SK-N-SH (cell line): ENCODE data around the gene OR2W3. TPM values are rescaled to one million over a fixed set of nuclear protein-coding genes. Genes with fewer than 3 reads are reported as not detected.
A peak's percentile ranks its signal among the peaks of the same experiment; 100 is the strongest.

ENCODE experiments used
- CTCF ChIA-PET: fragments of 300-600, 350-600 bp; formaldehyde crosslinking; extraction: SDS; loops from one replicate; lab custom pipeline; 2021; lab: Yijun Ruan, JAX
- POLR2A ChIA-PET: fragments of 350-600 bp; sonication (Branson Sonifier 250); formaldehyde crosslinking; extraction: SDS; loops from one replicate; lab custom pipeline; 2020; ENCODE audit warnings: antibody characterized with exemption, inconsistent platforms; lab: Yijun Ruan, JAX
- DNase-seq: peaks from one replicate; pipeline ENCODE4 v3.0.0; 2012
- H2AFZ ChIP-seq: fragments of 200-600 bp; sonication (generic); 2 replicates; pipeline ENCODE4 v1.8.1; 2016; ENCODE audit warnings: antibody characterized with exemption, mild to moderate bottlenecking, low read depth
- H3F3A ChIP-seq: fragments of 200-600 bp; sonication (generic); replicated peaks from 2 replicates; pipeline ENCODE3; 2016; ENCODE audit warnings: antibody characterized with exemption, mild to moderate bottlenecking; ENCODE audit not compliant: insufficient read depth
- H3K27ac ChIP-seq, 2 experiments: fragments of 200-500 bp in 1 of 2; fragments of 200-600 bp in 1 of 2; sonication (Bioruptor generic) in 1 of 2; sonication (generic), shearing (Covaris generic) in 1 of 2; 2 replicates each; pipeline versions ENCODE4 v1.5.1 to v1.6.1; 2014 to 2016; ENCODE audit warnings: low read depth in 2 of 2, inconsistent platforms in 1 of 2, low read length in 1 of 2, mild to moderate bottlenecking in 1 of 2, mixed read lengths in 1 of 2
- H3K27me3 ChIP-seq: fragments of 200-600 bp; sonication (generic), shearing (Covaris generic); 2 replicates; pipeline ENCODE4 v1.6.1; 2016; ENCODE audit warnings: mixed run types; ENCODE audit not compliant: insufficient read depth
- H3K36me3 ChIP-seq, 2 experiments: fragments of 200-500 bp in 1 of 2; fragments of 200-600 bp in 1 of 2; sonication (Bioruptor generic) in 1 of 2; sonication (generic) in 1 of 2; replicated peaks in 1 of 2; 2 replicates each; pipeline versions ENCODE3 to v1.5.1; 2014 to 2016; ENCODE audit warnings: low read length in 1 of 2, mild to moderate bottlenecking in 1 of 2; ENCODE audit not compliant: insufficient read depth in 2 of 2, control insufficient read depth in 1 of 2
- H3K4me1 ChIP-seq, 2 experiments: fragments of 200-500 bp in 1 of 2; fragments of 200-600 bp in 1 of 2; sonication (Bioruptor generic) in 1 of 2; sonication (generic), shearing (Covaris generic) in 1 of 2; 2 replicates each; pipeline versions ENCODE4 v1.5.1 to v1.6.1; 2014 to 2016; ENCODE audit warnings: low read depth in 1 of 2, low read length in 1 of 2, mixed run types in 1 of 2; ENCODE audit not compliant: insufficient read depth in 2 of 2, control insufficient read depth in 1 of 2
- H3K4me2 ChIP-seq: fragments of 200-600 bp; sonication (generic), shearing (Covaris generic); 2 replicates; pipeline ENCODE4 v1.6.1; 2017; ENCODE audit warnings: mixed run types
- H3K4me3 ChIP-seq, 2 experiments: fragments of 200-500 bp in 1 of 2; fragments of 200-600 bp in 1 of 2; sonication (Bioruptor generic) in 1 of 2; sonication (generic), shearing (Covaris generic) in 1 of 2; 2 replicates each; pipeline versions ENCODE4 v1.5.1 to v1.8.1; 2014 to 2016; ENCODE audit warnings: low read depth in 2 of 2, inconsistent platforms in 1 of 2, low read length in 1 of 2, mild to moderate bottlenecking in 1 of 2, mixed read lengths in 1 of 2, moderate library complexity in 1 of 2
- H3K79me2 ChIP-seq: fragments of 200-600 bp; sonication (generic); 2 replicates; pipeline ENCODE4 v1.8.1; 2017; ENCODE audit warnings: mild to moderate bottlenecking; ENCODE audit not compliant: insufficient read depth
- H3K9ac ChIP-seq: fragments of 200-600 bp; sonication (generic); 2 replicates; pipeline ENCODE4 v1.6.1; 2017; ENCODE audit warnings: mixed run types
- H3K9me2 ChIP-seq: fragments of 200-600 bp; sonication (generic); 2 replicates; pipeline ENCODE4 v1.6.1; 2017; ENCODE audit warnings: mixed run types
- H3K9me3 ChIP-seq: fragments of 200-600 bp; sonication (generic); 2 replicates; pipeline ENCODE4 v1.6.1; 2017; ENCODE audit warnings: mixed run types, mild to moderate bottlenecking, moderate library complexity
- H4K20me1 ChIP-seq: fragments of 200-600 bp; sonication (generic); 2 replicates; pipeline ENCODE4 v1.6.1; 2017; ENCODE audit warnings: mild to moderate bottlenecking, mixed run types; ENCODE audit not compliant: insufficient read depth
- CHD2 ChIP-seq: fragments of 150-350 bp; IDR thresholded peaks from 2 replicates; pipeline ENCODE4 v1.6.1; 2018; ENCODE audit warnings: low read length; ENCODE audit not compliant: partially characterized antibody
- EZH2phosphoT487 ChIP-seq: fragments of 200-600 bp; sonication (generic); IDR thresholded peaks from 2 replicates; pipeline ENCODE4 v1.6.1; 2017; ENCODE audit warnings: low read depth, mixed run types, mild to moderate bottlenecking, antibody characterized with exemption, moderate library complexity, borderline replicate concordance
- GABPA ChIP-seq: IDR thresholded peaks from 2 replicates; pipeline ENCODE4 v1.4.0; 2012; ENCODE audit warnings: low read depth, mild to moderate bottlenecking
- MEF2A ChIP-seq: IDR thresholded peaks from 2 replicates; pipeline ENCODE4 v1.4.0; 2012; ENCODE audit warnings: low read depth, borderline replicate concordance
- MXI1 ChIP-seq: IDR thresholded peaks from 2 replicates; pipeline ENCODE4 v1.6.1; 2012; ENCODE audit warnings: mild to moderate bottlenecking, low read depth, low read length, improper control_type of control experiment
- POLR2AphosphoS5 ChIP-seq: IDR thresholded peaks from 2 replicates; pipeline ENCODE4 v1.6.1; 2012; ENCODE audit warnings: low read depth, low read length
- RFX5 ChIP-seq: IDR thresholded peaks from 2 replicates; pipeline ENCODE4 v1.6.1; 2012; ENCODE audit warnings: mild to moderate bottlenecking, improper control_type of control experiment, low read length
- TAF1 ChIP-seq: IDR thresholded peaks from 2 replicates; pipeline ENCODE4 v1.6.1; 2012; ENCODE audit warnings: low read depth, mild to moderate bottlenecking, low read length, moderate library complexity, borderline replicate concordance
- TCF12 ChIP-seq: IDR thresholded peaks from 2 replicates; pipeline ENCODE4 v1.4.0; 2012
- USF2 ChIP-seq: fragments of 150-350 bp; IDR thresholded peaks from 2 replicates; pipeline ENCODE4 v1.6.1; 2017; ENCODE audit warnings: antibody characterized with exemption, low read length, low read depth, borderline replicate concordance
- WGBS: methylation state at CpG from one replicate; pipeline ENCODE4 v1.1.6; 2017; ENCODE audit warnings: low lambda C conversion rate; 5-methylcytosine and 5-hydroxymethylcytosine counted together
- polyA plus RNA-seq, 3 experiments: library from polyadenylated mRNA; depleted of rRNA; stranded (reverse); fragments of >200 nt; gene quantifications; 2 replicates each; pipeline ENCODE4 v1.2.3, GENCODE V29; 2012
- TF ChIP-seq, protein P1 (sequence below): fragments of 200-600 bp; sonication (generic); IDR thresholded peaks from 2 replicates; pipeline ENCODE4 v1.6.1; 2017; ENCODE audit warnings: antibody characterized with exemption, mild to moderate bottlenecking, moderate library complexity

Gene OR2W3
- polyA plus RNA-seq, 1 of the 3 experiments (the other 2 are of a cell fraction) = not detected

GRCh38 chr1:247855911-247856310 lies 39.5 kb upstream of the OR2W3 start:
- WGBS = 8% methylated on average over 4 of the region's 4 CpGs
- H4K20me1 ChIP-seq = no peaks in the 10 kb centered on the region
- H3K27me3 ChIP-seq = peaks cover 24% of the 10 kb centered on the region; the same call in 1 of the 2 replicates
- H3K9ac ChIP-seq = no peak overlapping the region
- TF ChIP-seq POLR2AphosphoS5 (no peak), CHD2 (no peak), MEF2A (no peak), TCF12 (no peak), RFX5 (no peak), USF2 (no peak), TAF1 (no peak), MXI1 (no peak), GABPA (no peak)
- no peak overlapping the region for H3K4me3 ChIP-seq
- H3K9me3 ChIP-seq = no peaks in the 10 kb centered on the region
- POLR2A ChIA-PET = no interaction called here
- no peaks in the 10 kb centered on the region for H3K36me3 ChIP-seq
- CTCF ChIA-PET = no interaction called here
- H3K79me2 ChIP-seq = no peaks in the 10 kb centered on the region
- H3K27ac ChIP-seq = no peak overlapping the region
- no peak for DNase-seq
- H3F3A ChIP-seq = no peaks in the 10 kb centered on the region
- no peaks in the 10 kb centered on the region for H3K9me2 ChIP-seq
- H2AFZ ChIP-seq = no peak overlapping the region
- no peak overlapping the region for H3K4me2 ChIP-seq
- no peaks in the 10 kb centered on the region for H3K4me1 ChIP-seq

GRCh38 chr1:247857069-247857984 lies 38.1 kb upstream of the OR2W3 start, which contains the start of gene TRIM58:
Gene TRIM58, plus strand, starts transcription at chr1:247857187. Its CDS starts 60 bp downstream, at chr1:247857247.
- H3K27me3 ChIP-seq = peaks cover 18% of the 10 kb centered on the region; the same call in 1 of the 2 replicates
- TF ChIP-seq, protein P1, sequence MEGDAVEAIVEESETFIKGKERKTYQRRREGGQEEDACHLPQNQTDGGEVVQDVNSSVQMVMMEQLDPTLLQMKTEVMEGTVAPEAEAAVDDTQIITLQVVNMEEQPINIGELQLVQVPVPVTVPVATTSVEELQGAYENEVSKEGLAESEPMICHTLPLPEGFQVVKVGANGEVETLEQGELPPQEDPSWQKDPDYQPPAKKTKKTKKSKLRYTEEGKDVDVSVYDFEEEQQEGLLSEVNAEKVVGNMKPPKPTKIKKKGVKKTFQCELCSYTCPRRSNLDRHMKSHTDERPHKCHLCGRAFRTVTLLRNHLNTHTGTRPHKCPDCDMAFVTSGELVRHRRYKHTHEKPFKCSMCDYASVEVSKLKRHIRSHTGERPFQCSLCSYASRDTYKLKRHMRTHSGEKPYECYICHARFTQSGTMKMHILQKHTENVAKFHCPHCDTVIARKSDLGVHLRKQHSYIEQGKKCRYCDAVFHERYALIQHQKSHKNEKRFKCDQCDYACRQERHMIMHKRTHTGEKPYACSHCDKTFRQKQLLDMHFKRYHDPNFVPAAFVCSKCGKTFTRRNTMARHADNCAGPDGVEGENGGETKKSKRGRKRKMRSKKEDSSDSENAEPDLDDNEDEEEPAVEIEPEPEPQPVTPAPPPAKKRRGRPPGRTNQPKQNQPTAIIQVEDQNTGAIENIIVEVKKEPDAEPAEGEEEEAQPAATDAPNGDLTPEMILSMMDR = peak; percentile 23; the same call in 1 of the 2 replicates
- no peak for TF ChIP-seq EZH2phosphoT487
- ChIA-PET CTCF (no interaction called here), POLR2A (no interaction called here)
- peak within 1 kb of the TSS; percentile 47 for H3K4me2 ChIP-seq
- WGBS = 20% methylated on average over 21 of the region's 109 CpGs
- H3F3A ChIP-seq = no peaks in the 10 kb centered on the region
- no peak within 1 kb of the TSS for H3K9ac ChIP-seq
- no peaks in the 10 kb centered on the region for H3K9me2 ChIP-seq
- no peaks in the 10 kb centered on the region for H4K20me1 ChIP-seq
- no peaks in the 10 kb centered on the region for H3K36me3 ChIP-seq
- no peaks in the 10 kb centered on the region for H3K4me1 ChIP-seq
- H2AFZ ChIP-seq = peak within 1 kb of the TSS; percentile 51
- peak within 1 kb of the TSS; percentile 8 to 47; a peak in 3 of 4 replicates for H3K4me3 ChIP-seq
- peak; percentile 62 for DNase-seq
- no peaks in the 10 kb centered on the region for H3K9me3 ChIP-seq
- H3K27ac ChIP-seq = no peak within 1 kb of the TSS
- no peaks in the 10 kb centered on the region for H3K79me2 ChIP-seq
